ENCODE results near the gene CYP51A1. TPM values are rescaled to one million over a fixed set of nuclear protein-coding genes. Genes with fewer than 3 reads are reported as not detected.

Gene CYP51A1
- total and polyA plus RNA-seq, 8 donors: 9.6 to 43.5 (median 30.4) TPM

DNA sequence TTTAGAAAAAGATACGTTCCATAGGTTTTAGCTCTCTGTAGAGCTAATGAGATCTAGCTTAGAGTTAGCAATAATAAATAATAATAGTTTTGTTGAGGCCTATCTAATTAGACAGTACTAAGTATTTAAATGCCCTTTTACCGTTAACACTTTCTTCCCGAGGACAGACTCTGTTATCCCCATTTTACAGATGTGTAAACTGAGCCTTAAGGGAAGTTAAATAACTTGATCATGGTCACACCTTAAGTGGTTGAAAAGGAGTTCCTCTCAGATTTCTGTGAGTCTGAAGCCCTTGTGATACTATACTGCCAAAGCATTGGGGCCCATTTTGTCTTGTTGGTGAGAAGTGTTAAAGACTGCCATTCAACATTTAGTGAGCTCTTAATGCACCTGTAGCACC lies 61.6 kb downstream of the CYP51A1 start:
- FAIRE-seq: no peak
- no peaks in the 10 kb centered on the region for H3K9me3 ChIP-seq
- peaks cover 4 to 23% (median 17%) of the 10 kb centered on the region in 3 donors for H3K4me1 ChIP-seq
- intact Hi-C loops (cut with DNase I): no loop called here
- DNase-seq: no peak
- H3K27me3 ChIP-seq: no peaks in the 10 kb centered on the region
- TF ChIP-seq, protein P1, sequence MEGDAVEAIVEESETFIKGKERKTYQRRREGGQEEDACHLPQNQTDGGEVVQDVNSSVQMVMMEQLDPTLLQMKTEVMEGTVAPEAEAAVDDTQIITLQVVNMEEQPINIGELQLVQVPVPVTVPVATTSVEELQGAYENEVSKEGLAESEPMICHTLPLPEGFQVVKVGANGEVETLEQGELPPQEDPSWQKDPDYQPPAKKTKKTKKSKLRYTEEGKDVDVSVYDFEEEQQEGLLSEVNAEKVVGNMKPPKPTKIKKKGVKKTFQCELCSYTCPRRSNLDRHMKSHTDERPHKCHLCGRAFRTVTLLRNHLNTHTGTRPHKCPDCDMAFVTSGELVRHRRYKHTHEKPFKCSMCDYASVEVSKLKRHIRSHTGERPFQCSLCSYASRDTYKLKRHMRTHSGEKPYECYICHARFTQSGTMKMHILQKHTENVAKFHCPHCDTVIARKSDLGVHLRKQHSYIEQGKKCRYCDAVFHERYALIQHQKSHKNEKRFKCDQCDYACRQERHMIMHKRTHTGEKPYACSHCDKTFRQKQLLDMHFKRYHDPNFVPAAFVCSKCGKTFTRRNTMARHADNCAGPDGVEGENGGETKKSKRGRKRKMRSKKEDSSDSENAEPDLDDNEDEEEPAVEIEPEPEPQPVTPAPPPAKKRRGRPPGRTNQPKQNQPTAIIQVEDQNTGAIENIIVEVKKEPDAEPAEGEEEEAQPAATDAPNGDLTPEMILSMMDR (IDR thresholded peaks at IDR 0.05): no peak
- ATAC-seq: no peak
- H3K27ac ChIP-seq: no peak overlapping the region
- H3K36me3 ChIP-seq: peaks cover 0 to 23% (median 6%) of the 10 kb centered on the region in 3 donors
- no peak overlapping the region for H3K4me3 ChIP-seq
- 96 to 99% methylated on average over 3 of the region's 3 CpGs for WGBS, 2 donors

DNA sequence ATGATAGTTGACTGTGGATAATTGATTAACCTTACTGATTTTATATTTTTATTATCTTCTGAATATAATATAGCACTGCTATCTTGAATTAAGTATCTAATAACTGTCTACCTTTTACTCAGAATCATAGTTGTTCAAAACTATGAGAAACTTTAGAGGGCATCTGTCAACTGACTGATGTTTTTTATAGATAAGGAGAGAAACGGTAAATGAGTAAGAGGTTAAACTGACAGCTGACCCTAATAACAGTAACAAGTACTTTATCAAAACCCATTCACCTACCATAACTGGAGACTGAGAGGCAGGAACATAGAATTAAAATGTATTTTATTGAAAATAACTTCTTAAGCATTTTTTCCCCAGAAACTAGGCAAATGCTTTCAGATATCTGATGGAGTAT lies 62.2 kb downstream of the CYP51A1 start:
- no peak for FAIRE-seq
- intact Hi-C loops (cut with DNase I): no loop called here
- Histone ChIP-seq H3K36me3 (peaks cover 0 to 22% (median 2%) of the 10 kb centered on the region in 3 donors), H3K27ac (no peak overlapping the region), H3K4me3 (no peak overlapping the region), H3K4me1 (peaks cover 4 to 23% (median 17%) of the 10 kb centered on the region in 3 donors), H3K9me3 (no peaks in the 10 kb centered on the region), H3K27me3 (no peaks in the 10 kb centered on the region)
- WGBS, 2 donors: 25 to 26% methylated on average over 1 of the region's 1 CpG
- TF ChIP-seq, protein P1 (IDR thresholded peaks at IDR 0.05): no peak
- no peak for ATAC-seq
- no peak for DNase-seq

DNA sequence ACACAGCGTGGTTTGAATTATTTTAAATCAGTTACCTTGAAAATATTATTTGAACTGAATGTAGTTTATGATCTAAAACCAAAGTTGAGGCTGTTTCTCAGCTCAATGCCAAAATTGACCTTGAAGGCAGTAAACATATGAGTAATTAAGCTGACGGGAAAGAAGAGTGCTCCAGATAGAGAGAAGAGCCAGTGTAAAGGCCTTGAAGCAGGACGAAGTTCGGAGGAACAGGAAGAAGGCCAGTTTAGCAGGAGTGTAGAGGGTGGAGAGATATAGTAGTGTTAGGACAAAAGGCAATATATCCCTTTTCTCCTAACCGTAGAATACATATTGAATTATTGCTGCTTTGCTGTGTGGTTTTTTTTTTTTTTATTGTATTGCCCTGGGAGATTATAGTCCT lies 63.2 kb downstream of the CYP51A1 start:
- ATAC-seq (peak; percentile 66 to 90 (median 83)), FAIRE-seq (peak; percentile 29), DNase-seq (no peak)
- intact Hi-C loops (cut with DNase I): no loop called here
- Histone ChIP-seq H3K27ac (peak overlapping the region in 2 of 4 donors; percentile 4 to 10), H3K9me3 (no peaks in the 10 kb centered on the region), H3K27me3 (no peaks in the 10 kb centered on the region), H3K4me1 (peaks cover 5 to 22% (median 11%) of the 10 kb centered on the region in 3 donors), H3K4me3 (no peak overlapping the region), H3K36me3 (peaks cover 0 to 30% (median 0%) of the 10 kb centered on the region in 3 donors)
- TF ChIP-seq, protein P1 (IDR thresholded peaks at IDR 0.05): no peak
- 39 to 40% methylated on average over 5 of the region's 5 CpGs for WGBS, 2 donors

DNA sequence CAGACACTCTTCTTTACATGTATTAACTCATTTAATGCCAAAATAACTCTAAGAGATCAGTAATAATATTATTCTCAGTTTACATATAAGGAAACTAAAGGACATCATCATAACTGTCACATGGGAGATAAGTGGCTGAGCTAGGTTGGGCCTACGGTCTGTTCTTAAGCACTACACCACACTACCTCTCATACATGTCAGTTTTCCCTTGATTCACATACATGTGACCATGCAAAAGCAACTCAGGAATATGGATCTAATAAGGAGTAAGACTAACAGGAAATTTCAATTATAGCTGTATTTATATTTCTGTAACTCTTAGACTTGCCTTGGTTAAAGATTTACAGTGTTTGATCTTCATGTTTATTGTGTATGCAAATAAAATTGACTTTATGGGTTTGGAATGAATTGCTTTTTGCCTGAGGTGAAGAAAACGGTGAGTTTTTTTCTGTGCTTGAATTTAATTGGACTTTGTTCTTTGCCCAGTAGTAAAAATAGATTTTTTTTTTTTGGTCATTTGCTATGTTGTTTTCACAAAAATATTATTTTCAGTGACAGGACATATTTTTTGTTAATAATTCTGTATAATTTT lies 69.7 kb downstream of the CYP51A1 start:
- TF ChIP-seq, protein P1 (IDR thresholded peaks at IDR 0.05): no peak
- peak; percentile 96 for FAIRE-seq
- Histone ChIP-seq H3K4me1 (peaks cover 15 to 33% (median 22%) of the 10 kb centered on the region in 3 donors), H3K9me3 (no peaks in the 10 kb centered on the region), H3K27ac (no peak overlapping the region), H3K36me3 (peaks cover 0 to 19% (median 0%) of the 10 kb centered on the region in 3 donors), H3K27me3 (no peaks in the 10 kb centered on the region), H3K4me3 (no peak overlapping the region)
- intact Hi-C loops (cut with DNase I): no loop called here
- peak in 3 of 4 donors; percentile 37 to 64 (median 53) for ATAC-seq
- no peak for DNase-seq
- WGBS, 2 donors: 25% methylated on average over 2 of the region's 2 CpGs

Other genes starting within 250 kb of the CYP51A1 start
- 10 to 100 TPM; 35.0 to 60.4 (median 46.8) TPM for gene AKAP9, start 193.6 kb downstream of the CYP51A1 start, total RNA-seq
- 10 to 100 TPM; 17.8 to 26.8 TPM for gene AKAP9, start 193.6 kb downstream of the CYP51A1 start, polyA plus RNA-seq
- gene LRRD1, start 44.7 kb upstream of the CYP51A1 start, total RNA-seq: not detected
- gene LRRD1, start 44.7 kb upstream of the CYP51A1 start, polyA plus RNA-seq: under 1 TPM in 1 of 2 donors, not detected in 1; 0.02 TPM
- gene KRIT1, start 111.4 kb upstream of the CYP51A1 start, total RNA-seq: 10 to 100 TPM; 13.2 to 30.8 (median 20.1) TPM
- gene KRIT1, start 111.4 kb upstream of the CYP51A1 start, polyA plus RNA-seq: 10 to 100 TPM; 22.4 to 22.6 TPM
- gene ANKIB1, start 111.5 kb upstream of the CYP51A1 start, total RNA-seq: 10 to 100 TPM; 18.1 to 36.5 (median 23.2) TPM
- gene ANKIB1, start 111.5 kb upstream of the CYP51A1 start, polyA plus RNA-seq: 10 to 100 TPM in 1 of 2 donors, 1 to 10 TPM in 1; 7.7 to 10.1 TPM

Measured in pancreas (tissue), 10 donors.